ENCODE data around the gene PLCB2.

GRCh38 chr15:40277471-40277870, 30.3 kb downstream of the PLCB2 start:
- TF ChIP-seq GATA3 (IDR thresholded peaks at IDR 0.05; ENCODE audit: low read depth, low read length): no peak
- TF ChIP-seq GATA2 (IDR thresholded peaks at IDR 0.05; ENCODE audit: low read depth, low read length): no peak

All from SH-SY5Y (cell line).